ENCODE measurements around the gene MUC4. TPM values are rescaled to one million over a fixed set of nuclear protein-coding genes. Genes with fewer than 3 reads are reported as not detected.

MUC4 gene
- total and polyA plus RNA-seq, 2 donors from 2014 or later, result 0.19 TPM; not detected in 1

- FAIRE-seq, result no peak
- intact Hi-C loops (cut with DNase I), result no loop called here
Observed at GRCh38 chr3:195810455-195810845, 1.3 kb downstream of the MUC4 start.

GRCh38 chr3:195809796-195810454 lies 1.8 kb downstream of the MUC4 start:
- Histone ChIP-seq H3K4me3 (ENCODE audit: low read length in 3 of 3) (no peak overlapping the region), H3K36me3 (ENCODE audit: control insufficient read depth in 2 of 3, insufficient read depth in 3 of 3, low read length in 3 of 3) (no peaks in the 10 kb centered on the region), H3K9ac (ENCODE audit: low read length in 3 of 3) (no peak overlapping the region), H3K27ac (ENCODE audit: low read depth in 2 of 2, low read length in 2 of 2) (no peak overlapping the region), H3K9me3 (ENCODE audit: control insufficient read depth in 2 of 3, insufficient read depth in 1 of 3, low read length in 3 of 3) (no peaks in the 10 kb centered on the region), H3K4me1 (ENCODE audit: control insufficient read depth in 2 of 3, insufficient read depth in 2 of 3, low read depth in 1 of 3, low read length in 3 of 3) (no peaks in the 10 kb centered on the region), H3K27me3 (ENCODE audit: control insufficient read depth, insufficient read depth, low read length) (peaks cover 3% of the 10 kb centered on the region)
- peak in 1 of 5 donors; percentile 45 for DNase-seq
- no peak for FAIRE-seq
- TF ChIP-seq CTCF (IDR thresholded peaks at IDR 0.05; ENCODE audit: borderline replicate concordance, extremely low read depth, insufficient read depth), result no peak
- intact Hi-C loops (cut with DNase I), result no loop called here

More at GRCh38 chr3:195810455-195810845, 1.3 kb downstream of the MUC4 start:
- H3K27ac ChIP-seq (ENCODE audit: low read depth in 2 of 2, low read length in 2 of 2), result no peak overlapping the region
- H3K4me3 ChIP-seq (ENCODE audit: low read length in 3 of 3), result no peak overlapping the region
- H3K4me1 ChIP-seq (ENCODE audit: control insufficient read depth in 2 of 3, insufficient read depth in 2 of 3, low read depth in 1 of 3, low read length in 3 of 3), result no peaks in the 10 kb centered on the region
- H3K27me3 ChIP-seq (ENCODE audit: control insufficient read depth, insufficient read depth, low read length), result peaks cover 3% of the 10 kb centered on the region
- TF ChIP-seq CTCF (IDR thresholded peaks at IDR 0.05; ENCODE audit: borderline replicate concordance, extremely low read depth, insufficient read depth), result no peak
- DNase-seq, result peak in 1 of 5 donors; percentile 25
- H3K9me3 ChIP-seq (ENCODE audit: control insufficient read depth in 2 of 3, insufficient read depth in 1 of 3, low read length in 3 of 3), result no peaks in the 10 kb centered on the region
- no peaks in the 10 kb centered on the region for H3K36me3 ChIP-seq (ENCODE audit: control insufficient read depth in 2 of 3, insufficient read depth in 3 of 3, low read length in 3 of 3)
- H3K9ac ChIP-seq (ENCODE audit: low read length in 3 of 3), result no peak overlapping the region

GRCh38 chr3:195809291-195809785 lies 2.4 kb downstream of the MUC4 start:
- H3K36me3 ChIP-seq (ENCODE audit: control insufficient read depth in 2 of 3, insufficient read depth in 3 of 3, low read length in 3 of 3), result no peaks in the 10 kb centered on the region
- intact Hi-C loops (cut with DNase I), result no loop called here
- no peaks in the 10 kb centered on the region for H3K9me3 ChIP-seq (ENCODE audit: control insufficient read depth in 2 of 3, insufficient read depth in 1 of 3, low read length in 3 of 3)
- peaks cover 3% of the 10 kb centered on the region for H3K27me3 ChIP-seq (ENCODE audit: control insufficient read depth, insufficient read depth, low read length)
- no peaks in the 10 kb centered on the region for H3K4me1 ChIP-seq (ENCODE audit: control insufficient read depth in 2 of 3, insufficient read depth in 2 of 3, low read depth in 1 of 3, low read length in 3 of 3)
- H3K9ac ChIP-seq (ENCODE audit: low read length in 3 of 3), result no peak overlapping the region
- H3K4me3 ChIP-seq (ENCODE audit: low read length in 3 of 3), result no peak overlapping the region
- DNase-seq, result peak in 3 of 5 donors; percentile 30 to 66 (median 51)
- H3K27ac ChIP-seq (ENCODE audit: low read depth in 2 of 2, low read length in 2 of 2), result no peak overlapping the region
- FAIRE-seq, result no peak
- TF ChIP-seq CTCF (IDR thresholded peaks at IDR 0.05; ENCODE audit: borderline replicate concordance, extremely low read depth, insufficient read depth), result no peak
